Breast epithelium (tissue), 4 donors: Measurements from ENCODE around the gene MCRIP1. TPM values are rescaled to one million over a fixed set of nuclear protein-coding genes. Genes with fewer than 3 reads are reported as not detected.

Experiments used
- DNase-seq, 2 donors: peaks; one replicate each; pipeline ENCODE4 v3.0.0-alpha.2; 2019; ENCODE audit warnings: low spot score in 2 of 2
- H3K27ac ChIP-seq, 2 donors: fragments of 200-600 bp; sonication (generic) in 1 of 2; one replicate each; pipeline ENCODE4 v1.5.1; 2016 to 2019; ENCODE audit warnings: mild to moderate bottlenecking in 1 of 2
- H3K27me3 ChIP-seq, 2 donors: fragments of 200-600 bp; sonication (generic) in 1 of 2; one replicate each; pipeline versions ENCODE4 v1.5.1 to v1.6.0; 2017 to 2019; ENCODE audit warnings: control low read depth in 1 of 2, mild to moderate bottlenecking in 1 of 2
- H3K36me3 ChIP-seq: fragments of 200-600 bp; one replicate; pipeline ENCODE4 v1.5.1; 2019
- H3K4me1 ChIP-seq, 2 donors: fragments of 200-600 bp; sonication (generic); one replicate each; pipeline ENCODE4 v1.5.1; 2016 to 2019; ENCODE audit warnings: control low read depth in 1 of 2
- H3K4me3 ChIP-seq, 3 donors: fragments of 200-600 bp; sonication (generic); 1 replicate in 2 of 3; 2 replicates in 1 of 3; pipeline ENCODE4 v1.5.1; 2016 to 2019; ENCODE audit warnings: mild to moderate bottlenecking in 3 of 3, moderate library complexity in 2 of 3
- H3K9me3 ChIP-seq, 2 donors: fragments of 200-600 bp; sonication (generic) in 1 of 2; one replicate each; pipeline ENCODE4 v1.5.1; 2016 to 2019; ENCODE audit warnings: control low read depth in 1 of 2
- CTCF ChIP-seq, 3 donors: fragments of 450-650 bp; IDR thresholded peaks; one replicate each; pipeline ENCODE4 v1.5.1; 2016 to 2017; ENCODE audit warnings: antibody characterized with exemption in 3 of 3, mild to moderate bottlenecking in 3 of 3, moderate library complexity in 3 of 3
- POLR2A ChIP-seq: fragments of 450-650 bp; IDR thresholded peaks from one replicate; pipeline ENCODE4 v1.6.1; 2016; ENCODE audit warnings: antibody characterized with exemption, mild to moderate bottlenecking, moderate library complexity
- POLR2AphosphoS5 ChIP-seq, 3 donors: sonication (generic); formaldehyde crosslinking; IDR thresholded peaks; one replicate each; pipeline ENCODE4 v1.6.1; 2017; ENCODE audit warnings: antibody characterized with exemption in 3 of 3
- intact Hi-C: fragments of 100-400 bp; cut with DNase I; formaldehyde crosslinking; loops from one replicate; pipeline ENCODE4 v1.15.1; 2023; ENCODE audit warnings: low total_unique reads
- total RNA-seq, 3 donors: library from RNA; depleted of rRNA; stranded (reverse); fragments of >200 nt; gene quantifications; one replicate each; pipeline ENCODE4 v1.1.0, GENCODE V29; 2016

Gene MCRIP1
- total RNA-seq, 3 donors from 2014 or later, result 51.2 to 81.0 (median 67.5) TPM

- Histone ChIP-seq H3K27ac (peak overlapping the region; percentile 97), H3K4me3 (peak overlapping the region in 1 of 3 donors; percentile 79), H3K36me3 (no peaks in the 10 kb centered on the region), H3K4me1 (peaks cover 0 to 24% of the 10 kb centered on the region in 2 donors), H3K27me3 (no peaks in the 10 kb centered on the region), H3K9me3 (no peaks in the 10 kb centered on the region)
- no peak for DNase-seq
- no peak for TF ChIP-seq CTCF (IDR thresholded peaks at IDR 0.05)
- intact Hi-C loops, result no loop called here
These were observed 35.7 kb upstream of the MCRIP1 start for GRCh38 chr17:81868674-81869220.

GRCh38 chr17:81867991-81868673 is 35.0 kb upstream of the MCRIP1 start:
- DNase-seq, result no peak
- H3K4me1 ChIP-seq, result peaks cover 0 to 21% of the 10 kb centered on the region in 2 donors
- H3K4me3 ChIP-seq, result peak overlapping the region in 1 of 3 donors; percentile 79
- TF ChIP-seq POLR2A (no peak), CTCF (IDR thresholded peaks at IDR 0.05) (no peak)
- peak overlapping the region; percentile 97 for H3K27ac ChIP-seq
- no peaks in the 10 kb centered on the region for H3K27me3 ChIP-seq
- H3K9me3 ChIP-seq, result no peaks in the 10 kb centered on the region
- intact Hi-C loops, result no loop called here
- H3K36me3 ChIP-seq, result no peaks in the 10 kb centered on the region

GRCh38 chr17:81867170-81867990 is 34.3 kb upstream of the MCRIP1 start:
- DNase-seq, result no peak
- Histone ChIP-seq H3K36me3 (no peaks in the 10 kb centered on the region), H3K4me1 (peaks cover 0 to 14% of the 10 kb centered on the region in 2 donors), H3K4me3 (no peak overlapping the region), H3K9me3 (no peaks in the 10 kb centered on the region), H3K27me3 (no peaks in the 10 kb centered on the region), H3K27ac (peak overlapping the region; percentile 97)
- intact Hi-C loops, result no loop called here
- TF ChIP-seq POLR2A (no peak), POLR2AphosphoS5 (IDR thresholded peaks at IDR 0.05) (no peak), CTCF (IDR thresholded peaks at IDR 0.05) (no peak)

GRCh38 chr17:81866440-81867169 is 33.5 kb upstream of the MCRIP1 start:
- H3K4me1 ChIP-seq, result peaks cover 0 to 14% of the 10 kb centered on the region in 2 donors
- intact Hi-C loops, result no loop called here
- DNase-seq, result no peak
- H3K27ac ChIP-seq, result peak overlapping the region; percentile 97
- H3K27me3 ChIP-seq, result no peaks in the 10 kb centered on the region
- TF ChIP-seq POLR2A (no peak), POLR2AphosphoS5 (IDR thresholded peaks at IDR 0.05) (peak in 1 of 3 donors; percentile 13)
- no peaks in the 10 kb centered on the region for H3K9me3 ChIP-seq
- no peaks in the 10 kb centered on the region for H3K36me3 ChIP-seq
- no peak overlapping the region for H3K4me3 ChIP-seq

GRCh38 chr17:81865733-81866439 is 32.8 kb upstream of the MCRIP1 start:
- Histone ChIP-seq H3K9me3 (no peaks in the 10 kb centered on the region), H3K27me3 (no peaks in the 10 kb centered on the region), H3K36me3 (no peaks in the 10 kb centered on the region), H3K4me1 (peaks cover 0 to 14% of the 10 kb centered on the region in 2 donors), H3K4me3 (no peak overlapping the region), H3K27ac (peak overlapping the region; percentile 97)
- intact Hi-C loops, result no loop called here
- no peak for DNase-seq
- TF ChIP-seq CTCF (IDR thresholded peaks at IDR 0.05) (no peak), POLR2AphosphoS5 (IDR thresholded peaks at IDR 0.05) (no peak), POLR2A (no peak)
